ENCODE results near the gene JAK2.

The JAK2 gene

DNA sequence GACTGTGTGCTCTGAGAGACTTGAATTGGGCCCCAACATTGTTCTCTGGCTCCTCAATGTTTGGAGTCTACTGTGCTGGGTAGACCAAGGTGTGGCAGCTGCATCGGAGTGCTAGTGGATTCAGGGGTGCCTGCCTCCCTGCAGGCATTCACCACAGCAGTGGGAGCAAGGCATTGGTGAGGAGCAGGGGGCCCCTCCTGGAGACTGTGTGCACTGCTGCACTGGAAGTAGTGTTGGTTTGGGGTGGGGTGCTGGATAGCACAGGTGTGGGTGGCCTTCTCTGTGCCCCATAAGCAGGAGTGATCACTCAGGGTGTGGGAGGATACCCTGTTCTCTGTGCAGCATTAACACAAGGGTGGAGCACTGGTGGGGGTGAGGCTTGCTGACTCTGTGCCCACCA, 161.2 kb downstream of the JAK2 start:
- no peak for DNase-seq (ENCODE audit: low read depth)

Data from activated T-helper 9 cell treated with anti-CD3 and anti-CD28 coated beads, Interleukin-2, amount 50 U/mL, for 16 hours (primary cell).